Measurements from ENCODE around the gene SYTL3. TPM values are rescaled to one million over a fixed set of nuclear protein-coding genes. Genes with fewer than 3 reads are reported as not detected.
"Not testable (repeated sequence)": the region's sequence is repeated elsewhere in the genome, so short reads cannot be mapped to it uniquely, and the experiment has no call there.

Gene SYTL3
- total RNA-seq, 2 experiments from 2014 or later, result 151 to 163 TPM

GRCh38 chr6:158668707-158669103 lies 18.9 kb downstream of the SYTL3 start:
- peaks cover 10% of the 10 kb centered on the region for H3K4me1 Mint-ChIP-seq (ENCODE audit: low read depth)
- no peak for TF ChIP-seq CTCF (IDR thresholded peaks at IDR 0.05)
- CTCF ChIA-PET, result interaction anchor here (1.0 to 2.1 kb wide), 2 partner anchors 9 to 35 kb away, joined by 5 to 8 read pairs; no protein-coding TSS in a partner anchor
- no peak overlapping the region for H3K4me3 Mint-ChIP-seq
- H3K36me3 Mint-ChIP-seq (ENCODE audit: low read depth), result peaks cover 62% of the 10 kb centered on the region
- POLR2A ChIA-PET, result interaction anchor here (0.7 to 1.7 kb wide), 7 partner anchors 8 to 143 kb away, joined by 3 to 9 read pairs (median 3); no protein-coding TSS in a partner anchor
- no peak overlapping the region for H3K27ac Mint-ChIP-seq
- no peaks in the 10 kb centered on the region for H3K9me3 Mint-ChIP-seq
- ATAC-seq, result no peak
- no peaks in the 10 kb centered on the region for H3K27me3 Mint-ChIP-seq
- DNase-seq, result no peak
- intact Hi-C loops (cut with micrococcal nuclease), result no loop called here

GRCh38 chr6:158669145-158670035 lies 19.5 kb downstream of the SYTL3 start:
- H3K4me1 Mint-ChIP-seq (ENCODE audit: low read depth), result peaks cover 10% of the 10 kb centered on the region
- ChIA-PET POLR2A (interaction anchor here (0.7 to 1.7 kb wide), 8 partner anchors 9 to 143 kb away, joined by 3 to 9 read pairs (median 3); partner anchors contain the start of gene SYTL3), CTCF (interaction anchor here (1.0 to 2.1 kb wide), 2 partner anchors 10 to 35 kb away, joined by 5 to 8 read pairs; no protein-coding TSS in a partner anchor)
- intact Hi-C loops (cut with micrococcal nuclease), result no loop called here
- no peak overlapping the region for H3K27ac Mint-ChIP-seq
- TF ChIP-seq CTCF (IDR thresholded peaks at IDR 0.05), result no peak
- ATAC-seq, result no peak
- H3K9me3 Mint-ChIP-seq, result no peaks in the 10 kb centered on the region
- H3K36me3 Mint-ChIP-seq (ENCODE audit: low read depth), result peaks cover 60% of the 10 kb centered on the region
- no peak overlapping the region for H3K4me3 Mint-ChIP-seq
- H3K27me3 Mint-ChIP-seq, result no peaks in the 10 kb centered on the region
- no peak for DNase-seq

- H3K9me3 Mint-ChIP-seq; H3K27ac Mint-ChIP-seq; H3K27me3 Mint-ChIP-seq; intact Hi-C loops (cut with micrococcal nuclease); H3K4me1 Mint-ChIP-seq (ENCODE audit: low read depth); DNase-seq; H3K4me3 Mint-ChIP-seq; ATAC-seq: not testable (repeated sequence)
- POLR2A ChIA-PET, result interaction anchor here (0.5 to 2.0 kb wide), 4 partner anchors 12 to 22 kb away, joined by 3 to 4 read pairs (median 3); partner anchors contain the start of gene SYTL3
- peaks cover 55% of the 10 kb centered on the region for H3K36me3 Mint-ChIP-seq (ENCODE audit: low read depth)
- CTCF ChIA-PET, result interaction anchor here (1.0 to 1.6 kb wide), 5 partner anchors 9 to 451 kb away, joined by 3 to 6 read pairs (median 3); no protein-coding TSS in a partner anchor
Measured at GRCh38 chr6:158672119-158672518, 22.3 kb downstream of the SYTL3 start.

- H3K27me3 Mint-ChIP-seq, result no peaks in the 10 kb centered on the region
- peaks cover 52% of the 10 kb centered on the region for H3K36me3 Mint-ChIP-seq (ENCODE audit: low read depth)
- ATAC-seq (no peak), DNase-seq (no peak)
- H3K9me3 Mint-ChIP-seq, result no peaks in the 10 kb centered on the region
- H3K4me3 Mint-ChIP-seq, result no peak overlapping the region
- no peak for TF ChIP-seq CTCF (IDR thresholded peaks at IDR 0.05)
- intact Hi-C loops (cut with micrococcal nuclease), result no loop called here
- ChIA-PET CTCF (interaction anchor here (1.0 to 1.6 kb wide), 5 partner anchors 10 to 451 kb away, joined by 3 to 6 read pairs (median 3); no protein-coding TSS in a partner anchor), POLR2A (interaction anchor here (0.5 to 2.0 kb wide), 3 partner anchors 13 to 23 kb away, joined by 3 to 4 read pairs (median 3); partner anchors contain the start of gene SYTL3)
- H3K27ac Mint-ChIP-seq, result no peak overlapping the region
- H3K4me1 Mint-ChIP-seq (ENCODE audit: low read depth), result peaks cover 4% of the 10 kb centered on the region
Measured at GRCh38 chr6:158672726-158673125, 22.9 kb downstream of the SYTL3 start.

GRCh38 chr6:158674342-158675131 lies 24.7 kb downstream of the SYTL3 start:
- no peak for TF ChIP-seq CTCF (IDR thresholded peaks at IDR 0.05)
- intact Hi-C loops (cut with micrococcal nuclease), result no loop called here
- H3K27ac Mint-ChIP-seq, result no peak overlapping the region
- no peaks in the 10 kb centered on the region for H3K27me3 Mint-ChIP-seq
- DNase-seq, result no peak
- peaks cover 53% of the 10 kb centered on the region for H3K36me3 Mint-ChIP-seq (ENCODE audit: low read depth)
- no peak for ATAC-seq
- no peaks in the 10 kb centered on the region for H3K9me3 Mint-ChIP-seq
- H3K4me1 Mint-ChIP-seq (ENCODE audit: low read depth), result peaks cover 15% of the 10 kb centered on the region
- H3K4me3 Mint-ChIP-seq, result no peak overlapping the region
- ChIA-PET POLR2A (interaction anchor here (1.0 kb wide), 1 partner anchor 10 kb away, joined by 3 read pairs; no protein-coding TSS in a partner anchor), CTCF (interaction anchor here (0.8 to 2.0 kb wide), 3 partner anchors 15 to 454 kb away, joined by 3 to 5 read pairs (median 4); no protein-coding TSS in a partner anchor)

- intact Hi-C loops (cut with micrococcal nuclease); H3K27ac Mint-ChIP-seq; DNase-seq; H3K9me3 Mint-ChIP-seq; H3K27me3 Mint-ChIP-seq; ATAC-seq; H3K4me3 Mint-ChIP-seq: not testable (repeated sequence)
- Mint-ChIP-seq H3K4me1 (ENCODE audit: low read depth) (peaks cover 16% of the 10 kb centered on the region), H3K36me3 (ENCODE audit: low read depth) (peaks cover 70% of the 10 kb centered on the region)
- CTCF ChIA-PET, result interaction anchor here (2.8 kb wide), 1 partner anchor 14 kb away, joined by 12 read pairs; no protein-coding TSS in a partner anchor
- POLR2A ChIA-PET, result interaction anchor here (0.8 kb wide), 1 partner anchor 9 kb away, joined by 3 read pairs; no protein-coding TSS in a partner anchor
Measured at GRCh38 chr6:158677094-158677493, 27.2 kb downstream of the SYTL3 start.
